ENCODE results near the gene RMND1. TPM values are rescaled to one million over a fixed set of nuclear protein-coding genes. Genes with fewer than 3 reads are reported as not detected.

The RMND1 gene
- total and polyA plus RNA-seq, 2 of the 13 experiments (the other 11 are each of a cell fraction or from before 2014, with no cell fraction given) = 34.0 to 72.5 TPM

DNA sequence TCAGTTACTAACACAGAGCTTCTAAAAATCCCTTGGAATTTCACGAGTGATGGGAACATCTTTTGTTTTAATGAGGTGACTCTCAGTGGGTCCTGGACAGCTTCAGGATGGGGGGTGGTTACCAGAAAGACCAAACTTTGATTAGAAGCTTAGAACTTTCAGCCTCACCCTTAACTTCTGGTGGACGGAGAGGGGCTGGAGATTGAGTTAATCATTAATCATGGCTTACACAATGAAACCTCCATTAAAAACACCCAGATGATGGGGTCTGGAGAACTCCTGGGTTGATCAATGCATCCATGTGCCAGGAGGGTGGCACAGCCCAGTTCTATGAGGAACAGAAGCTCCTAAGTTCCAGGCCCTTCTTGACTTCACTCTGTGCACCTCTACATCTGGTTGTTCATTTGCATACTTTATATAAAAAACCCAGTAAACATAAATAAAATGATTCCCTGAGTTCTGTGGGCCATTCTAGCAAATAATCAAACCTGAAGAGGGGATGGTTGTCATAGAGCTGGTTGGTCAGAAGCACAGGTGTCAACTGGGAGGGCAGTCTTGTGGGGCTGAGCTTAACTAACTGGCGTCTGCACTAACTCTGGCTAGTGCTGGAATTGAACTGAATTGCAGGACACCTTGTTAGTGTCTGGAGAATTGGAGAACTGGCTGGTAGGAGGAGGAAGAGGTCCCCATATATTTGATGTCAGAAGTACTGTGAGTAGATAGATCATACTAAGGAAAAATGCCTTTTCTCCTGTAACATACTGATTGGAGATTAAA is 10.3 kb downstream of the RMND1 start (continued):
- TF ChIP-seq GATA4 (IDR thresholded peaks at IDR 0.05; ENCODE audit: borderline replicate concordance, low read depth) = no peak
- TF ChIP-seq ZNF776 (CRISPR knock-in tag; IDR thresholded peaks at IDR 0.05) = no peak
- TF ChIP-seq ZNF839 (CRISPR knock-in tag; IDR thresholded peaks at IDR 0.05; ENCODE audit: borderline replicate concordance) = no peak
- TF ChIP-seq ZNF614 (CRISPR knock-in tag; IDR thresholded peaks at IDR 0.05; ENCODE audit: borderline replicate concordance) = 0 out of 2 replicates have a peak, but pooled peaks have one; percentile 20
- TF ChIP-seq NFYB (CRISPR knock-in tag; IDR thresholded peaks at IDR 0.05) = no peak
- TF ChIP-seq, protein P1, sequence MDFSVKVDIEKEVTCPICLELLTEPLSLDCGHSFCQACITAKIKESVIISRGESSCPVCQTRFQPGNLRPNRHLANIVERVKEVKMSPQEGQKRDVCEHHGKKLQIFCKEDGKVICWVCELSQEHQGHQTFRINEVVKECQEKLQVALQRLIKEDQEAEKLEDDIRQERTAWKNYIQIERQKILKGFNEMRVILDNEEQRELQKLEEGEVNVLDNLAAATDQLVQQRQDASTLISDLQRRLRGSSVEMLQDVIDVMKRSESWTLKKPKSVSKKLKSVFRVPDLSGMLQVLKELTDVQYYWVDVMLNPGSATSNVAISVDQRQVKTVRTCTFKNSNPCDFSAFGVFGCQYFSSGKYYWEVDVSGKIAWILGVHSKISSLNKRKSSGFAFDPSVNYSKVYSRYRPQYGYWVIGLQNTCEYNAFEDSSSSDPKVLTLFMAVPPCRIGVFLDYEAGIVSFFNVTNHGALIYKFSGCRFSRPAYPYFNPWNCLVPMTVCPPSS (IDR thresholded peaks at IDR 0.05) = no peak
- no peak for TF ChIP-seq ERF (CRISPR knock-in tag; IDR thresholded peaks at IDR 0.05)
- no peak for TF ChIP-seq KDM5B (CRISPR knock-in tag; IDR thresholded peaks at IDR 0.05; ENCODE audit: borderline replicate concordance)
- no peak for TF ChIP-seq TAF1 (CRISPR knock-in tag; IDR thresholded peaks at IDR 0.05)
- peak; percentile 46; the same call in 1 of the 2 replicates for TF ChIP-seq CEBPG (CRISPR knock-in tag; IDR thresholded peaks at IDR 0.05)
- TF ChIP-seq, protein P2, sequence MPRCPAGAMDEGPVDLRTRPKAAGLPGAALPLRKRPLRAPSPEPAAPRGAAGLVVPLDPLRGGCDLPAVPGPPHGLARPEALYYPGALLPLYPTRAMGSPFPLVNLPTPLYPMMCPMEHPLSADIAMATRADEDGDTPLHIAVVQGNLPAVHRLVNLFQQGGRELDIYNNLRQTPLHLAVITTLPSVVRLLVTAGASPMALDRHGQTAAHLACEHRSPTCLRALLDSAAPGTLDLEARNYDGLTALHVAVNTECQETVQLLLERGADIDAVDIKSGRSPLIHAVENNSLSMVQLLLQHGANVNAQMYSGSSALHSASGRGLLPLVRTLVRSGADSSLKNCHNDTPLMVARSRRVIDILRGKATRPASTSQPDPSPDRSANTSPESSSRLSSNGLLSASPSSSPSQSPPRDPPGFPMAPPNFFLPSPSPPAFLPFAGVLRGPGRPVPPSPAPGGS (CRISPR knock-in tag; IDR thresholded peaks at IDR 0.05) = no peak
- no peak for TF ChIP-seq PHF20 (CRISPR knock-in tag; IDR thresholded peaks at IDR 0.05)
- TF ChIP-seq ZNF607 (CRISPR knock-in tag; IDR thresholded peaks at IDR 0.05; ENCODE audit: borderline replicate concordance) = no peak
- TF ChIP-seq ATRX (CRISPR knock-in tag; IDR thresholded peaks at IDR 0.05; ENCODE audit: borderline replicate concordance) = no peak
- no peak for TF ChIP-seq ZSCAN25 (CRISPR knock-in tag; IDR thresholded peaks at IDR 0.05)
- TF ChIP-seq THYN1 (CRISPR knock-in tag; IDR thresholded peaks at IDR 0.05; ENCODE audit: borderline replicate concordance, low read depth) = no peak
- TF ChIP-seq ZNF367 (CRISPR knock-in tag; IDR thresholded peaks at IDR 0.05; ENCODE audit: borderline replicate concordance) = no peak
- no peak for TF ChIP-seq PAX8 (CRISPR knock-in tag; IDR thresholded peaks at IDR 0.05; ENCODE audit: borderline replicate concordance)
- TF ChIP-seq, protein P3, sequence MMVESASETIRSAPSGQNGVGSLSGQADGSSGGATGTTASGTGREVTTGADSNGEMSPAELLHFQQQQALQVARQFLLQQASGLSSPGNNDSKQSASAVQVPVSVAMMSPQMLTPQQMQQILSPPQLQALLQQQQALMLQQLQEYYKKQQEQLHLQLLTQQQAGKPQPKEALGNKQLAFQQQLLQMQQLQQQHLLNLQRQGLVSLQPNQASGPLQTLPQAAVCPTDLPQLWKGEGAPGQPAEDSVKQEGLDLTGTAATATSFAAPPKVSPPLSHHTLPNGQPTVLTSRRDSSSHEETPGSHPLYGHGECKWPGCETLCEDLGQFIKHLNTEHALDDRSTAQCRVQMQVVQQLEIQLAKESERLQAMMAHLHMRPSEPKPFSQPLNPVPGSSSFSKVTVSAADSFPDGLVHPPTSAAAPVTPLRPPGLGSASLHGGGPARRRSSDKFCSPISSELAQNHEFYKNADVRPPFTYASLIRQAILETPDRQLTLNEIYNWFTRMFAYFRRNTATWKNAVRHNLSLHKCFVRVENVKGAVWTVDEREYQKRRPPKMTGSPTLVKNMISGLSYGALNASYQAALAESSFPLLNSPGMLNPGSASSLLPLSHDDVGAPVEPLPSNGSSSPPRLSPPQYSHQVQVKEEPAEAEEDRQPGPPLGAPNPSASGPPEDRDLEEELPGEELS (CRISPR knock-in tag; IDR thresholded peaks at IDR 0.05) = no peak
- no peak for TF ChIP-seq ARNT (IDR thresholded peaks at IDR 0.05)
- TF ChIP-seq MXD4 (CRISPR knock-in tag; IDR thresholded peaks at IDR 0.05) = no peak
- TF ChIP-seq, protein P4, sequence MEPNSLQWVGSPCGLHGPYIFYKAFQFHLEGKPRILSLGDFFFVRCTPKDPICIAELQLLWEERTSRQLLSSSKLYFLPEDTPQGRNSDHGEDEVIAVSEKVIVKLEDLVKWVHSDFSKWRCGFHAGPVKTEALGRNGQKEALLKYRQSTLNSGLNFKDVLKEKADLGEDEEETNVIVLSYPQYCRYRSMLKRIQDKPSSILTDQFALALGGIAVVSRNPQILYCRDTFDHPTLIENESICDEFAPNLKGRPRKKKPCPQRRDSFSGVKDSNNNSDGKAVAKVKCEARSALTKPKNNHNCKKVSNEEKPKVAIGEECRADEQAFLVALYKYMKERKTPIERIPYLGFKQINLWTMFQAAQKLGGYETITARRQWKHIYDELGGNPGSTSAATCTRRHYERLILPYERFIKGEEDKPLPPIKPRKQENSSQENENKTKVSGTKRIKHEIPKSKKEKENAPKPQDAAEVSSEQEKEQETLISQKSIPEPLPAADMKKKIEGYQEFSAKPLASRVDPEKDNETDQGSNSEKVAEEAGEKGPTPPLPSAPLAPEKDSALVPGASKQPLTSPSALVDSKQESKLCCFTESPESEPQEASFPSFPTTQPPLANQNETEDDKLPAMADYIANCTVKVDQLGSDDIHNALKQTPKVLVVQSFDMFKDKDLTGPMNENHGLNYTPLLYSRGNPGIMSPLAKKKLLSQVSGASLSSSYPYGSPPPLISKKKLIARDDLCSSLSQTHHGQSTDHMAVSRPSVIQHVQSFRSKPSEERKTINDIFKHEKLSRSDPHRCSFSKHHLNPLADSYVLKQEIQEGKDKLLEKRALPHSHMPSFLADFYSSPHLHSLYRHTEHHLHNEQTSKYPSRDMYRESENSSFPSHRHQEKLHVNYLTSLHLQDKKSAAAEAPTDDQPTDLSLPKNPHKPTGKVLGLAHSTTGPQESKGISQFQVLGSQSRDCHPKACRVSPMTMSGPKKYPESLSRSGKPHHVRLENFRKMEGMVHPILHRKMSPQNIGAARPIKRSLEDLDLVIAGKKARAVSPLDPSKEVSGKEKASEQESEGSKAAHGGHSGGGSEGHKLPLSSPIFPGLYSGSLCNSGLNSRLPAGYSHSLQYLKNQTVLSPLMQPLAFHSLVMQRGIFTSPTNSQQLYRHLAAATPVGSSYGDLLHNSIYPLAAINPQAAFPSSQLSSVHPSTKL (CRISPR knock-in tag; IDR thresholded peaks at IDR 0.05) = no peak

Measured in HepG2 (cell line).